Smooth muscle cell (in vitro differentiated cells): ENCODE measurements around the gene MIB2. TPM values are rescaled to one million over a fixed set of nuclear protein-coding genes. Genes with fewer than 3 reads are reported as not detected.
A peak's percentile ranks its signal among the peaks of the same experiment; 100 is the strongest.

ENCODE experiments used
- DNase-seq: peaks from one replicate; lab custom pipeline; 2025; ENCODE audit not compliant: unreplicated experiment; lab: John Stamatoyannopoulos, UW
- H2AFZ ChIP-seq: fragments of 200-600 bp; sonication (generic); 2 replicates; pipeline ENCODE4 v1.6.0; 2016; ENCODE audit warnings: antibody characterized with exemption, low read depth, mild to moderate bottlenecking
- H3F3A ChIP-seq: fragments of 200-600 bp; sonication (generic); 2 replicates; pipeline ENCODE4 v1.6.0; 2017; ENCODE audit warnings: antibody characterized with exemption, low read depth
- H3K27ac ChIP-seq: fragments of 200-600 bp; sonication (generic); 2 replicates; pipeline ENCODE4 v1.5.1; 2016; ENCODE audit warnings: low read depth, mild to moderate bottlenecking
- H3K27me3 ChIP-seq: fragments of 200-600 bp; sonication (generic); 2 replicates; pipeline ENCODE4 v1.6.1; 2016; ENCODE audit warnings: low read depth, mild to moderate bottlenecking
- H3K36me3 ChIP-seq: fragments of 200-600 bp; sonication (generic); 2 replicates; pipeline ENCODE4 v1.5.1; 2016; ENCODE audit warnings: low read depth
- H3K4me1 ChIP-seq: fragments of 200-600 bp; sonication (generic); 2 replicates; pipeline ENCODE4 v1.5.1; 2016; ENCODE audit warnings: low read depth
- H3K4me2 ChIP-seq: fragments of 200-600 bp; sonication (generic); 2 replicates; pipeline ENCODE4 v1.6.0; 2016; ENCODE audit warnings: mild to moderate bottlenecking
- H3K4me3 ChIP-seq: fragments of 200-600 bp; sonication (generic); 2 replicates; pipeline ENCODE4 v1.5.1; 2016; ENCODE audit warnings: mild to moderate bottlenecking
- H3K79me2 ChIP-seq: fragments of 200-600 bp; sonication (generic); 2 replicates; pipeline ENCODE4 v1.6.0; 2016; ENCODE audit warnings: low read depth, mild to moderate bottlenecking
- H3K9ac ChIP-seq: fragments of 200-600 bp; sonication (generic); 2 replicates; pipeline ENCODE4 v1.6.0; 2016; ENCODE audit warnings: low read depth
- H3K9me3 ChIP-seq: fragments of 200-600 bp; sonication (generic); replicated peaks from 2 replicates; pipeline ENCODE4 v1.5.1; 2016; ENCODE audit warnings: low read depth
- H4K20me1 ChIP-seq: fragments of 200-600 bp; sonication (generic); 2 replicates; pipeline ENCODE4 v1.6.0; 2016; ENCODE audit warnings: low read depth
- CTCF ChIP-seq: fragments of 200-600 bp; sonication (generic); IDR thresholded peaks from 2 replicates; pipeline ENCODE4 v1.5.1; 2017; ENCODE audit warnings: borderline replicate concordance, mild to moderate bottlenecking, antibody characterized with exemption; ENCODE audit not compliant: insufficient read depth, poor library complexity, severe bottlenecking
- WGBS: methylation state at CpG from one replicate; pipeline ENCODE4 v1.1.7; 2016; ENCODE audit warnings: low lambda C conversion rate; 5-methylcytosine and 5-hydroxymethylcytosine counted together
- polyA plus RNA-seq: library from polyadenylated mRNA; unstranded; fragments of >200 nt; fragmentation: Nextera tagmentation; extraction: Ambion mirVana; gene quantifications from 2 replicates; pipeline ENCODE4 v1.2.1, GENCODE V29; 2016
- total RNA-seq: library from RNA; depleted of rRNA; stranded (reverse); fragments of >200 nt; gene quantifications from 2 replicates; pipeline ENCODE4 v1.2.3, GENCODE V29; 2014

Gene MIB2
- total and polyA plus RNA-seq, 2 experiments from 2014 or later = 42.7 to 61.2 TPM

GRCh38 chr1:1619917-1620361 lies 4.6 kb downstream of the MIB2 start:
- DNase-seq = no peak
- Histone ChIP-seq H3K9ac (no peak overlapping the region), H3K4me2 (no peak overlapping the region), H3K79me2 (peaks cover 32% of the 10 kb centered on the region), H3K27ac (no peak overlapping the region), H3K4me1 (peaks cover 18% of the 10 kb centered on the region), H3K9me3 (no peaks in the 10 kb centered on the region), H4K20me1 (peaks cover 86% of the 10 kb centered on the region), H3K4me3 (no peak overlapping the region), H3K36me3 (no peaks in the 10 kb centered on the region), H3F3A (peaks cover 3% of the 10 kb centered on the region), H2AFZ (no peak overlapping the region), H3K27me3 (no peaks in the 10 kb centered on the region)
- WGBS = 78% methylated on average over 14 of the region's 14 CpGs
- TF ChIP-seq CTCF = no peak

GRCh38 chr1:1620433-1621139 lies 5.3 kb downstream of the MIB2 start:
- H3K9me3 ChIP-seq = no peaks in the 10 kb centered on the region
- peaks cover 88% of the 10 kb centered on the region for H4K20me1 ChIP-seq
- no peak overlapping the region for H3K4me2 ChIP-seq
- no peak overlapping the region for H3K9ac ChIP-seq
- DNase-seq = no peak
- WGBS = 97% methylated on average over 16 of the region's 16 CpGs
- H3K27me3 ChIP-seq = no peaks in the 10 kb centered on the region
- H3K27ac ChIP-seq = peak overlapping the region; percentile 78
- peaks cover 18% of the 10 kb centered on the region for H3K4me1 ChIP-seq
- no peaks in the 10 kb centered on the region for H3K36me3 ChIP-seq
- H3K4me3 ChIP-seq = no peak overlapping the region
- no peak overlapping the region for H2AFZ ChIP-seq
- TF ChIP-seq CTCF = no peak
- H3K79me2 ChIP-seq = peaks cover 32% of the 10 kb centered on the region
- peaks cover 3% of the 10 kb centered on the region for H3F3A ChIP-seq

GRCh38 chr1:1621173-1622009 lies 6.1 kb downstream of the MIB2 start:
- Histone ChIP-seq H3K36me3 (no peaks in the 10 kb centered on the region), H3K27me3 (no peaks in the 10 kb centered on the region), H3K4me2 (peak overlapping the region; percentile 74), H3K9me3 (no peaks in the 10 kb centered on the region), H3F3A (peaks cover 3% of the 10 kb centered on the region), H3K4me1 (peaks cover 16% of the 10 kb centered on the region), H4K20me1 (peaks cover 85% of the 10 kb centered on the region), H3K9ac (no peak overlapping the region), H2AFZ (no peak overlapping the region), H3K79me2 (peaks cover 29% of the 10 kb centered on the region), H3K27ac (peak overlapping the region; percentile 78), H3K4me3 (no peak overlapping the region)
- TF ChIP-seq CTCF = no peak
- 86% methylated on average over 23 of the region's 31 CpGs for WGBS
- DNase-seq = no peak
